Right lobe of liver (tissue), 6 donors: ENCODE results near the gene TMEM236. TPM values are rescaled to one million over a fixed set of nuclear protein-coding genes. Genes with fewer than 3 reads are reported as not detected.

Source experiments
- ATAC-seq, 4 donors: fragments of 200-7000 bp; cut with Tn5 transposase; one replicate each; pipeline ENCODE4 v1.9.1; 2020; ENCODE audit warnings: mild to moderate bottlenecking in 4 of 4, moderate library complexity in 4 of 4
- DNase-seq, 3 donors: peaks; one replicate each; pipeline ENCODE4 v3.0.0-alpha.2; 2020
- H3K27ac ChIP-seq, 3 donors: fragments of 200-600 bp; one replicate each; pipeline ENCODE4 v1.8.0; 2022
- H3K27me3 ChIP-seq, 2 donors: fragments of 200-600 bp; one replicate each; pipeline ENCODE4 v1.8.0; 2022
- H3K36me3 ChIP-seq, 4 donors: fragments of 200-600 bp; sonication (generic) in 1 of 4; one replicate each; pipeline versions ENCODE4 v1.5.1 to v1.8.0; 2017 to 2022; ENCODE audit warnings: control low read depth in 1 of 4
- H3K4me1 ChIP-seq, 4 donors: fragments of 200-600 bp; sonication (generic) in 1 of 4; one replicate each; pipeline versions ENCODE4 v1.5.1 to v1.8.0; 2017 to 2022; ENCODE audit warnings: control low read depth in 1 of 4
- H3K4me3 ChIP-seq, 3 donors: fragments of 200-600 bp; one replicate each; pipeline ENCODE4 v1.8.0; 2022
- H3K9me3 ChIP-seq, 4 donors: fragments of 200-600 bp; sonication (generic) in 1 of 4; one replicate each; pipeline versions ENCODE4 v1.5.1 to v1.8.0; 2017 to 2022; ENCODE audit warnings: control low read depth in 1 of 4
- CTCF ChIP-seq, 4 donors: fragments of 200-600 bp in 3 of 4; fragments of 450-650 bp in 1 of 4; IDR thresholded peaks; one replicate each; pipeline versions ENCODE4 v1.5.1 to v1.8.0; 2016 to 2022; ENCODE audit warnings: antibody characterized with exemption in 4 of 4, mild to moderate bottlenecking in 2 of 4
- POLR2A ChIP-seq: fragments of 450-650 bp; IDR thresholded peaks from one replicate; pipeline ENCODE4 v1.6.1; 2017; ENCODE audit warnings: antibody characterized with exemption, mild to moderate bottlenecking
- WGBS: methylation state at CpG from one replicate; pipeline ENCODE4 v1.1.6; 2018; ENCODE audit warnings: low coverage, low lambda C conversion rate; ENCODE audit not compliant: insufficient coverage; ENCODE audit errors: missing lambda C conversion rate; 5-methylcytosine and 5-hydroxymethylcytosine counted together
- intact Hi-C, 2 donors: fragments of 100-400 bp; cut with DNase I; formaldehyde crosslinking; loops; one replicate each; pipeline versions ENCODE4 v1.11.2 to v1.14.1; 2022
- total RNA-seq, 6 experiments: library from RNA; depleted of rRNA in 2 of 6; stranded (reverse); fragments of >200 nt in 2 of 6; fragmentation: NEBNext Ultra II Directional in 3 of 6; extraction: Animal tissue kit (Norgen Biotek cat#: 25700) in 3 of 6; gene quantifications; one replicate each; pipeline versions ENCODE4 v1.1.0 to v1.2.4, GENCODE V29; 2016 to 2023
- donor health status: DM: no; HTN: yes; CAD: no.
- donor health status: DM: no; HTN: no; CAD: no.
- donor health status: DM: no; HTN: no; CAD: no.
- donor health status: DM: no; HTN: yes; CAD: no.
- donor health status: DM: no; HTN: yes; CAD: no.

Gene TMEM236
- total RNA-seq, 6 experiments from 2014 or later, result 0.06 to 0.20 (median 0.13) TPM

GRCh38 chr10:17795813-17796594, 44.0 kb downstream of the TMEM236 start:
- Histone ChIP-seq H3K4me1 (peaks cover 0 to 7% (median 0%) of the 10 kb centered on the region in 4 donors), H3K36me3 (no peaks in the 10 kb centered on the region), H3K4me3 (no peak overlapping the region), H3K9me3 (no peaks in the 10 kb centered on the region), H3K27ac (no peak overlapping the region), H3K27me3 (no peaks in the 10 kb centered on the region)
- intact Hi-C loops, result no loop called here
- no peak for ATAC-seq
- DNase-seq, result no peak
- 72% methylated on average over 10 of the region's 17 CpGs for WGBS
- TF ChIP-seq POLR2A (no peak), CTCF (IDR thresholded peaks at IDR 0.05) (no peak)

GRCh38 chr10:17801507-17801906, 49.5 kb downstream of the TMEM236 start:
- no peak overlapping the region for H3K4me3 ChIP-seq
- no peaks in the 10 kb centered on the region for H3K27me3 ChIP-seq
- DNase-seq (no peak), ATAC-seq (no peak)
- H3K4me1 ChIP-seq, result no peaks in the 10 kb centered on the region
- no peaks in the 10 kb centered on the region for H3K36me3 ChIP-seq
- TF ChIP-seq CTCF (IDR thresholded peaks at IDR 0.05), result no peak
- no peak for TF ChIP-seq POLR2A
- 70% methylated on average over 3 of the region's 3 CpGs for WGBS
- no peak overlapping the region for H3K27ac ChIP-seq
- intact Hi-C loops, result no loop called here
- H3K9me3 ChIP-seq, result peaks cover 0 to 3% (median 0%) of the 10 kb centered on the region in 4 donors

GRCh38 chr10:17802350-17802749, 50.3 kb downstream of the TMEM236 start:
- DNase-seq (no peak), ATAC-seq (no peak)
- no peaks in the 10 kb centered on the region for H3K4me1 ChIP-seq
- no peaks in the 10 kb centered on the region for H3K36me3 ChIP-seq
- H3K27me3 ChIP-seq, result no peaks in the 10 kb centered on the region
- H3K27ac ChIP-seq, result no peak overlapping the region
- H3K9me3 ChIP-seq, result peaks cover 0 to 3% (median 0%) of the 10 kb centered on the region in 4 donors
- intact Hi-C loops, result no loop called here
- no peak overlapping the region for H3K4me3 ChIP-seq
- TF ChIP-seq CTCF (IDR thresholded peaks at IDR 0.05) (no peak), POLR2A (no peak)
- WGBS, result 88% methylated on average over 11 of the region's 11 CpGs

- peak in 3 of 4 donors; percentile 23 to 51 (median 35) for ATAC-seq
- WGBS, result 5% methylated on average over 1 of the region's 1 CpG
- H3K4me3 ChIP-seq, result no peak overlapping the region
Observed at GRCh38 chr10:17802976-17803375, 51.0 kb downstream of the TMEM236 start.

More at GRCh38 chr10:17802976-17803375, 51.0 kb downstream of the TMEM236 start:
- Histone ChIP-seq H3K27ac (no peak overlapping the region), H3K27me3 (no peaks in the 10 kb centered on the region), H3K9me3 (peaks cover 0 to 3% (median 0%) of the 10 kb centered on the region in 4 donors), H3K4me1 (no peaks in the 10 kb centered on the region), H3K36me3 (no peaks in the 10 kb centered on the region)
- no peak for DNase-seq
- TF ChIP-seq CTCF (IDR thresholded peaks at IDR 0.05) (no peak), POLR2A (no peak)
- intact Hi-C loops, result no loop called here
